ENCODE results near the gene GAST. TPM values are rescaled to one million over a fixed set of nuclear protein-coding genes. Genes with fewer than 3 reads are reported as not detected.

GAST gene
- polyA plus RNA-seq, 1 experiment, result not detected

GRCh38 chr17:41739661-41740352, 27.7 kb downstream of the GAST start:
- no peak overlapping the region for H3K4me3 ChIP-seq (ENCODE audit: low read depth, low read length)
- H3K27me3 ChIP-seq (ENCODE audit: control insufficient read depth, insufficient read depth, low read length), result peaks cover 16% of the 10 kb centered on the region
- no peaks in the 10 kb centered on the region for H3K36me3 ChIP-seq (ENCODE audit: control insufficient read depth, insufficient read depth, low read length)
- ChIA-PET POLR2A (no interaction called here), CTCF (interaction anchor here (0.6 to 14.6 kb wide), 3 partner anchors 46 to 224 kb away, joined by 3 to 125 read pairs (median 19); partner anchors contain the start of gene JUP)
- peak; percentile 56 for DNase-seq (ENCODE audit: low read depth)
- TF ChIP-seq CTCF (IDR thresholded peaks at IDR 0.05; ENCODE audit: insufficient read depth, low read depth, low read length), result no peak

GRCh38 chr17:41740506-41740905, 28.4 kb downstream of the GAST start:
- no peak for TF ChIP-seq CTCF (IDR thresholded peaks at IDR 0.05; ENCODE audit: insufficient read depth, low read depth, low read length)
- Histone ChIP-seq H3K4me3 (ENCODE audit: low read depth, low read length) (no peak overlapping the region), H3K27me3 (ENCODE audit: control insufficient read depth, insufficient read depth, low read length) (peaks cover 13% of the 10 kb centered on the region), H3K36me3 (ENCODE audit: control insufficient read depth, insufficient read depth, low read length) (no peaks in the 10 kb centered on the region)
- POLR2A ChIA-PET, result no interaction called here
- DNase-seq (ENCODE audit: low read depth), result no peak
- CTCF ChIA-PET, result interaction anchor here (14.6 kb wide), 1 partner anchor 61 kb away, joined by 125 read pairs; no protein-coding TSS in a partner anchor

GRCh38 chr17:41741709-41742108, 29.6 kb downstream of the GAST start:
- H3K36me3 ChIP-seq (ENCODE audit: control insufficient read depth, insufficient read depth, low read length), result no peaks in the 10 kb centered on the region
- H3K27me3 ChIP-seq (ENCODE audit: control insufficient read depth, insufficient read depth, low read length), result peaks cover 6% of the 10 kb centered on the region
- no peak overlapping the region for H3K4me3 ChIP-seq (ENCODE audit: low read depth, low read length)
- ChIA-PET CTCF (interaction anchor here (0.8 to 14.6 kb wide), 2 partner anchors 10 to 59 kb away, joined by 5 to 125 read pairs; no protein-coding TSS in a partner anchor), POLR2A (no interaction called here)
- TF ChIP-seq CTCF (IDR thresholded peaks at IDR 0.05; ENCODE audit: insufficient read depth, low read depth, low read length), result no peak
- DNase-seq (ENCODE audit: low read depth), result no peak

GRCh38 chr17:41748275-41748674, 36.1 kb downstream of the GAST start:
- H3K4me3 ChIP-seq (ENCODE audit: low read depth, low read length), result no peak overlapping the region
- H3K36me3 ChIP-seq (ENCODE audit: control insufficient read depth, insufficient read depth, low read length), result no peaks in the 10 kb centered on the region
- ChIA-PET POLR2A (interaction anchor here (0.6 kb wide), 1 partner anchor 1227 kb away, joined by 10 read pairs; no protein-coding TSS in a partner anchor), CTCF (interaction anchor here (1.2 to 1.4 kb wide), 3 partner anchors 9 to 53 kb away, joined by 3 to 4 read pairs (median 4); partner anchors contain the start of gene JUP)
- DNase-seq (ENCODE audit: low read depth), result no peak
- H3K27me3 ChIP-seq (ENCODE audit: control insufficient read depth, insufficient read depth, low read length), result no peaks in the 10 kb centered on the region
- no peak for TF ChIP-seq CTCF (IDR thresholded peaks at IDR 0.05; ENCODE audit: insufficient read depth, low read depth, low read length)

GRCh38 chr17:41750862-41751261, 38.7 kb downstream of the GAST start:
- H3K36me3 ChIP-seq (ENCODE audit: control insufficient read depth, insufficient read depth, low read length), result no peaks in the 10 kb centered on the region
- H3K4me3 ChIP-seq (ENCODE audit: low read depth, low read length), result no peak overlapping the region
- no peak for DNase-seq (ENCODE audit: low read depth)
- ChIA-PET POLR2A (no interaction called here), CTCF (interaction anchor here (1.1 to 3.4 kb wide), 5 partner anchors 14 to 62 kb away, joined by 3 to 12 read pairs (median 4); partner anchors contain the start of gene P3H4)
- TF ChIP-seq CTCF (IDR thresholded peaks at IDR 0.05; ENCODE audit: insufficient read depth, low read depth, low read length), result no peak
- no peaks in the 10 kb centered on the region for H3K27me3 ChIP-seq (ENCODE audit: control insufficient read depth, insufficient read depth, low read length)
